GM10266 (cell line): ENCODE measurements around the gene CYB5R2.

Experiments used
- DNase-seq: peaks from one replicate; pipeline ENCODE4 v3.0.0; 2012; ENCODE audit errors: extremely low spot score
- CTCF ChIP-seq: IDR thresholded peaks from 2 replicates; pipeline ENCODE4 v1.5.1; 2012; ENCODE audit warnings: mild to moderate bottlenecking, low read depth; ENCODE audit not compliant: control insufficient read depth, insufficient read depth; ENCODE audit errors: missing control alignments

CYB5R2 gene

GRCh38 chr11:7672960-7673723, at the start of gene CYB5R2:
TSS of gene CYB5R2 (minus strand) at chr11:7673500. CDS start at chr11:7672825, 675 bp downstream.
- TF ChIP-seq CTCF: no peak
- peak; percentile 61 for DNase-seq

GRCh38 chr11:7714786-7715185, 41.5 kb upstream of the CYB5R2 start:
- no peak for DNase-seq
- no peak for TF ChIP-seq CTCF

GRCh38 chr11:7706377-7706776, 33.1 kb upstream of the CYB5R2 start, which contains the start of gene OVCH2:
TSS of gene OVCH2 (minus strand) at chr11:7706477. CDS start at chr11:7706394, 83 bp downstream.
- TF ChIP-seq CTCF: no peak
- no peak for DNase-seq

DNA sequence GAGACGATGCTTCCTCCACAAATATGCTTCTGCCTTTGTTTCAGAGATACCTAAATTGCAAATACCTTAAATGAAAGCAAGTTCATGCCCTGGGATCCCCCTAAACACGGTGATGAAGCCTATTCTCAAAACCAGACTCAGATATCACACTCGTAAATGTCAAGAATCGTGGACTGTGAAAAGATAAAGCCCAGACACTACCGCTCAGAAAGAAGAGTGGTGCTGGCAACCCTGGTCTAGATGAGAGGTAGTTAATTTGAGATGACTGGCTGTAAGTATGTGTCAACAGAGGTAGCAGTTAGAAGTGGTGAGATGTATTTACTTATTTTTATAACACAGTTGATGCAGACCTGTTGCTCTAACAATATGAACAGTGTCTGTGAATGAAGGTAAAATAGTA, 30.4 kb upstream of the CYB5R2 start:
- no peak for TF ChIP-seq CTCF
- DNase-seq: no peak

DNA sequence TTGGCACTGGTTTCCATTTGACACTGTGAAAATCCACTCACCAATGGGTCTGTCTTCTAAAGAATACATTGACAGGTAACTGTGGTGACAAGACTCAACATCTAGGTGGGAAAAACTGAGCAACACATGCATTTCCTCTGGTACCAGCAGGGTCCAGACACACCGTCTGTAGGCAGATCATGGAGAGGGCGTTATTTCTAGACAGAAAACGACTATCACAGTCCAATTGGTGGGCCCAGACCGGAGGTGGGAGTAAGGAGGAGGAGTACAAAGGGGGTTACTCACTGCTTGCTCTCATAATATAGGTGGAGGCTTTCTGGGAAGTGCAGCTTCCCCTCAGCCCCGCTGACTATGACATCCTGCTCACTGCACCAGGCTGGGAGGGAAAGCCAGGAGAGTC, 23.1 kb upstream of the CYB5R2 start:
- no peak for DNase-seq
- TF ChIP-seq CTCF: no peak

- no peak for TF ChIP-seq CTCF
- no peak for DNase-seq
These were observed 20.9 kb upstream of the CYB5R2 start for GRCh38 chr11:7694235-7694634.

- TF ChIP-seq CTCF: no peak
- DNase-seq: no peak
These were observed 19.1 kb upstream of the CYB5R2 start for GRCh38 chr11:7692426-7692825.
